ENCODE measurements around the gene JAKMIP1.

The JAKMIP1 gene

DNA sequence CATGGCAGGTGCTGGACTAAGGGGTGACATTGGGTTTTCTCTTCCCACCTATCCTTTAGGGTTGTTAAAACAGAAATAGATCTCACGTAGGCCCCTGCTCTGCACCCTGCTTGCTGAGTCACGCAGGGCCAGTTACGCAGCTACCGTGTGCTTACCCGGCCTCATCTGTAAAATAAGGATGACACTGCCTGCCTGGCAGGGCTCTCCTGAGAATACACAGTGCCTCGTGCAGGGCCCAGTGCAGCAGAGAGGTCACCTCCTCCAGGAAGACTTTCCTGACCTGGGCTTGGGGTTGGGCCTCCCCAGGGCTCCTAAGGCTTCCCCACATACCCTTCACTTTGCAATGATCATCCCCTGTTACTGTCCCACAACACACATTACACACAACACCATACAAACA, 33.6 kb upstream of the JAKMIP1 start:
- no peak for TF ChIP-seq JUND (IDR thresholded peaks at IDR 0.05; ENCODE audit: low read depth)
- in situ Hi-C loops (cut with HindIII; ENCODE audit: low pct_unique_long_range_greater_than_20kb, low sequenced_read_pairs): no loop called here
- DNase-seq (ENCODE audit: low read depth in 1 of 2, low spot score in 1 of 2): no peak

DNA sequence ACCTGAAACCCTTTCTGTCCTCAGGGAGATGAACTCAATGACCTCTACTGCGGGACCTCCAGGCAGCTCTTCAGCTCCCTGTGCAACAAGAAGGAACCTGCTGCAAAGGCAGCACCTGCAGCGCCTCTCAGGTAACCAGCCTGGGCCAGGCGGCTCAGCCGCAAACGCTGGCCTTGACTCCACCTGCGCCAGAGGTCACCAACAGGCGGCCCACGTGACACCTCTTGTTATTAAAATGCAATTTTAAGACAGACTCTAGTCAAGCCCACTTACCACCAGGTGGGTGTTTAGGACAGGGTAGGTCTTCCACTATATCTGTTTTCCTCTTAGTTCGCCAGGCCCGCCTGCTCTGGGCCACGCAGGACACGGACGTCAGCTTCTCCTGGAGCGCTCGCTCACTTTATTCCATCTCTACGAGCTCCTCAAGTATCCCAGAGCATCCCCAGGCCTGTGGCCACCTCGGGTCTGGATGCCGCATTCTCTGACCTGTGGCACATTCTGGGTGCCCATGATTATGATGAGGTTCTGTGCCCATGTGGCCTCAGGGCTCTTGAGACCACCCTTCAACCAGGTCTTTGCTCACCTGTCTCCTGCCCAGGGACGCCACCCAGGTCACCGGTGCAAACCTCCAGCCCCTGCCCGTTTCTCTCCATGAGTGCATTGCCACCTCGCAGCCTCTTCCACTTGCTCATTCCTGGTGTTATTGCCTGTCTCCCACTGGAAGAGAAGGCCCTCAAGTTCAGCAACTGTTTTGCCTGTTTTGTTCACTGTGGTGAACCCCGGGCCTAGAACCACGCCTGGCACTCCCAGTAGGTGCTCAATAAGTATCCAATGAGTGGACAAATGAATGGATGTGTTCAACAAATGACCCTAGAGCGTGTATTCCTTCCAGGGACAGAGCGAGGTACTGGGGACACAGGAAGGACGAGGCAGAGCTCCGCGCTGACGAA, 32.8 kb upstream of the JAKMIP1 start:
- no peak for DNase-seq (ENCODE audit: low read depth in 1 of 2, low spot score in 1 of 2)
- in situ Hi-C loops (cut with HindIII; ENCODE audit: low pct_unique_long_range_greater_than_20kb, low sequenced_read_pairs): no loop called here
- TF ChIP-seq JUND (IDR thresholded peaks at IDR 0.05; ENCODE audit: low read depth): no peak

DNA sequence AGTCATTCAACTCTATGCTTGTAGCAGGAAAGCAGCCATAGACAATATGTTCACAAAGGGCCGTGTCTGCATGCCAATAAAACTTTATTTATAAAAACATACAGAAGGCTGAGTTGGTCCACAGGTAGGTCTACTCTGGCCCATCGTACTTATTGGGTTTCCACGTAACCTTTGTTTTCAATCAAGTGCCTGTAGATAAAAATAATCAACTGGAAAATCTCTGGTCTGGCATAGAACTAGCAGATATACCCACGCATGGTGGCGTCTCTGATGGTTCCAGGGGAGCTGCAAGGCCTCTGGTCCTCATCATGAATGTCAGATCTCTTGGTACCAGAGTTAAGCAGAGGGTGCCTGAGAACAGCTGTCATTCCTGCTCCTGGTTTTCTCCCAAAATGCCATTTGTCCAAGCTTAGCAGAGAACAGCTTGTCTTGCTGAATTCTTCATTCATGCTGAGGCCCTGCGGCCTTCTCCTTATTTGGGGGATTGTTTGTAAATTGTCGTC, 31.4 kb upstream of the JAKMIP1 start:
- no peak for DNase-seq (ENCODE audit: low read depth in 1 of 2, low spot score in 1 of 2)
- TF ChIP-seq JUND (IDR thresholded peaks at IDR 0.05; ENCODE audit: low read depth): no peak
- in situ Hi-C loops (cut with HindIII; ENCODE audit: low pct_unique_long_range_greater_than_20kb, low sequenced_read_pairs): no loop called here

DNA sequence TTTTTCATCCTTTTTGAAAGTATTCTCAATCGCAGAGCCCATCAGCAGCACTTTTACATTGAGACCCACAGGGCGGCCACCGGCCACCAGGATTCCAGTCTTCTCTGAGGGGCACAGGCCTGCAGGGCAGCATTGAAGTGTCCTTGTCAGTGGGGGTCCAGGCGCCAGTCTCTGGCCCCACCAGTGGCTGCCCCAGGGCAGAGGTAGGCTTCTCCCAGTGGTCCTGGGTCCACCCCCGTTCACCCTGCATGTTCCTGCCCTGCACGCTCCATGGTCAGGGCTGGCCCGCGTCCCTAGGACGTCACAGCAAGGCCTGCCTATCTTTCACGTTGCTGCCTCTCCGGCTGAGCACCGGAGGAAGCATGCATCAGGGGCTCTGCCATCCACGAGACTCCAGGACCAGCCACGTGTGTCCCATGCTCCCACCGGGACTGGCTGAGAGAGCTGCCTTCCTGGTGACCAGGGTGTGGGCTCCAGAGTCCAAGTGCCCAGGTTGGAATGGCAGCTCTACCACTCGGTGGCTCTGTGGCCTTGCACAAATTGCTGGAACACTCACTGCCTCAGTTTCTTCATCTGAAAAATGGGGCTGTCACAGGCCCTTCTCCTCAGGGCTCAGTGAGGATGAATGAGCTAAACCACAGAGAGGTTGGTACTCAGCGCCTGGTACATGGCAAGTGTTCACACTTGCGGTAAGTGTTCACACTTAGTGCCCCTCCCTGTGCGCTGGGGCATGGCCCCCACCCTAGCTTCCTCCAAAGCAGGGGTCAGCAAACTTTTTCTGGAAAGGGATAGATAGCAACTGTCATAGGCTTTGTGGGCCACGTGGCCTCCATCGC, 30.7 kb upstream of the JAKMIP1 start:
- DNase-seq (ENCODE audit: low read depth in 1 of 2, low spot score in 1 of 2): no peak
- in situ Hi-C loops (cut with HindIII; ENCODE audit: low pct_unique_long_range_greater_than_20kb, low sequenced_read_pairs): no loop called here
- TF ChIP-seq JUND (IDR thresholded peaks at IDR 0.05; ENCODE audit: low read depth): no peak

DNA sequence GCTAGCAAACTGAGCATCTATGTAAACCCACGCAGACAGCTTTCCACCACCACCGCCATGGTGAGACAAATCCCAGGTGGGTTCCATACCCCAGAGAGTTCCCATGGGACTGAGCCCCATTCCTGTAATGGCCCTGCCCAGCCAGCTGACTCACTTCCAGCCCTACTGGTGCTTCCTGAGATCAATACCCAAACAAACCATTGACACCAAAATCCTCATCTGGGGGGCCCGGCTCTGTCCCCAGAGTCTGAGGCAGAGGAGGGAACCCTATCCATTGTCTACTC, 30.1 kb upstream of the JAKMIP1 start:
- DNase-seq (ENCODE audit: low read depth in 1 of 2, low spot score in 1 of 2): no peak
- TF ChIP-seq JUND (IDR thresholded peaks at IDR 0.05; ENCODE audit: low read depth): no peak
- in situ Hi-C loops (cut with HindIII; ENCODE audit: low pct_unique_long_range_greater_than_20kb, low sequenced_read_pairs): no loop called here

DNA sequence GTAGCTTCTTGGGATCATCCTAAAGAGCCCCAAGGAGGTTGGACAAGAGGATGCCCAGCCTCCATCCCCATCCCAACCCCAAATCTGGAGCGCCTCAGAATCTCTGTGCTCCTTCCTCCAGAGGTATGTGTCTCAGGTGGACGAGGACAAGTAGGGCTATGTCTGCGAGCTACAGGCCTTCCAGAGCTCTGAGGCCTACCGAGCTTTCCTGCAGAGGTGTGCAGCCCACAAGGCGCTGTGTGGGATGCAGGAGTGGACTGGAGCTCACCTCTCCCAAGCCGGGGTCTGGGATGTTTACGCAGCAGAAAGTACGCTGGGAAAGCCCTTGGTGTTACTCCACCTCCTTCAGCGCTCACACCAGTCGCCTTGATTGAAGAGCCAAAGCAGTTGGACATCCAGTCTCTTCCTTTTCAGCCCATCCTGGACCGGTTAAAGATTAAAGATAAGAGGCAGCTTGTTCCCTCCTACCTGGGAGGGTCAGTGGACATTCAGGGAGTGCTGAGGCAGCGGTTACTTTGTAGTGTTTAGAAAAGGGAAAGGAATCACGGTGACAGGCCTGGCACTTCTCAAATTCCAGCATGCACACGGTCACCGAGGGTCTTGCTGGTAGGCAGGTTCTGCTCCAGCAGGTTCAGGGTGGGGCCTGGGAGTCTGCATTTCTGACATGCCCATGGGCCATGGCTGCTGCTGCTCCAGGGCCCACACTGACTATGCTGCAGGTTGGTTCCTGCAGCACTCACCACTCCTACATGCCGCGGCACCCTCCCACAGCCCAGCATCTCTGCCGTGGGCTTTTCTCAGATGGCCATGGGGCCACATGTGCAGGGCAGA, 29.5 kb upstream of the JAKMIP1 start:
- in situ Hi-C loops (cut with HindIII; ENCODE audit: low pct_unique_long_range_greater_than_20kb, low sequenced_read_pairs): no loop called here
- TF ChIP-seq JUND (IDR thresholded peaks at IDR 0.05; ENCODE audit: low read depth): no peak

DNA sequence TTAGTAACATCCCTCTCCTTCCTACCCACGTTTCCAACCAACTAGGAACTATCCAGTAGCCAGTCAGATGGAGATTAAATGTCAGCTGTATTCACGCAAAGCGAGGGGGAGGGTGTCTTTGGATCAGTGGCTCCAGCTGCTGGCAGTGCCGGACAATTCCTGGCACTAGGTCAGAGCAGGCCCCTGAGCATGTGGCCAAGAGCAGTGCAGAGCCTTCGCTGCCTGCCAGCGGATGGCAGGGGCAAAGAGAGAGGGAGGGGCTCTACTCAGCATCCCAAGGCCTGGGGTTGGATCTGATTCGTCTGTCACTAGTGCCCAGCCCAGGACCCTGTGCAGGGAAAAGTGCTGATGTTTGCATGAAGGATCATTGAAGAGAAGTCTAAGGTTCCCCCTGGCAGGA, 28.7 kb upstream of the JAKMIP1 start:
- in situ Hi-C loops (cut with HindIII; ENCODE audit: low pct_unique_long_range_greater_than_20kb, low sequenced_read_pairs): no loop called here
- no peak for DNase-seq (ENCODE audit: low read depth in 1 of 2, low spot score in 1 of 2)
- no peak for TF ChIP-seq JUND (IDR thresholded peaks at IDR 0.05; ENCODE audit: low read depth)

More for the DNA sequence above, 29.5 kb upstream of the JAKMIP1 start:
- no peak for DNase-seq (ENCODE audit: low read depth in 1 of 2, low spot score in 1 of 2)

DNA sequence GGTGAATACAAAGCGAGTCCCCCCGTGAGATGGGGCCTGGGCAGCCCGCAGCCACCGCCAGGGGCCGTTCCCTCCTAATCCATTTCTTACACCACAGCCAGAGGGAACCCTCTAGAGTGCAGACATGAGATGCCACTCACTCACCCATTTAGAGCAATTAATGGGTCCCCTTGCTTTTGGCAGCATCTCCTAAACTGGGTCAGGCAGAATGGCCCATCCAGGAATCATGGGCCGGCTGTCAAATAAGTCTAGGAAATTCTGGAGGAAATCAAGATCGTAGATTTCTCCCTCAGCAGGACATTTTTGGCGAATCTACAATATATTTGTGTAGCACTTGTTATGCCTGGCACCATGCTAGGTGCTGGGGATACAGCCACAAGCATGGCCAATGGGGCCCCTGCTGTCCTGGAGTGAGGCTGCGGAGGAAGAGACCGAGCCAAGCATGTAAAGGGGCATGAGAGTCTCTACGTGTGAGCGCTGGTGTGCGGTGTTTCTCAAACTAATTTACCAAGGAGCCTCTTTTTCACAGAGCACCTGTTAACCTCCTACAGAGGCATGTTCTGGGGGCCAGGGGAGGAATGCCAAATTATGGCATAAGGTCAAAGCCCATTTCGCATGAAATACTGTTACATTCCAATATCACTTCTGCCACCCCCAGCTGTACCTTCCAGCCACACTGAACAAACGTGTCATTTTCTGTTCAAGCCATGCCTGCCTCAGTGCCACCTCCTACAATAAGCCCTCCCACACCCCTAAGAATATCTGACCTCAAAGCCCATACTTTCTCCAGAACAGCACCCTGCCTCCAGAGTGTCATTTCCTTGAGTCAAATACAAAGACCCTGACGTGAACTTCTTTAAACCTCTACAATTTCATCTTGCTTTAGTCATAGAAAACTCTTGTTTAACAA, 28.1 kb upstream of the JAKMIP1 start:
- DNase-seq (ENCODE audit: low read depth in 1 of 2, low spot score in 1 of 2): no peak

DNA sequence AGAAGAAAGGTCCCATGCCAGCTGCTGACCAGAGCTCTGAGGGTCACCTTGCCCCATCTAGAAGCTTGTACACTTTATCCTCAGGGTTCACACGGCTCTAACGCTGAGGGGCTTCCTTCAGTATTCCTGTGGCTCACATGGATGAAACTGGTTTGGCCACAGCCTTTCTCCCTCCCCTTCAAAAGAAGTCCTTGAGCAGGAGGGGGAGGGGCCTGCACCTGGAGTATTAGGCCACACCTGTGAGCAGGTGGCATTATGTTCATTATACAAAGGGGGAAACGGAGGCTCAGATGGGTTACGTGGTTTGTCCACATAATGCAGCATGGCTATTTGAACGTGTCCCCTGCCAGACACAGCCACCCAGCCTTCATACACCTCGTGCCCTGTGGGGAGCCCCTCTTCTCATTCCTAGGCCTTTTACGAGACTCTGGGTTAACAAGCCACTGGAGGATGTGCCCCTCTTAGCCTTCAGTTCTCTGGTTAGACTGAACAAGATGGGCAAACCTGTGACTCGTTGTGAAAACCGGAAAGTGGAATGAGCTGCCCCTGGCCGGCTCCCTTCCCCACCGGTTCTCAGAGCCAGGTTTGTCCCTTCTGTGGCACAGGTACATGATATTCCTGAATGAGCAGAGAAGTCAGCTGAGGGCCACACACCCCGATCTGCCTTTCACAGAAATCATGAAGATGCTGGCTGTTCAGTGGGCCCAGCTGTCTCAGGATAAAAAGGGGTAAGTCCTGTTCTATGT, 27.2 kb upstream of the JAKMIP1 start:
- DNase-seq (ENCODE audit: low read depth in 1 of 2, low spot score in 1 of 2): no peak
- no peak for TF ChIP-seq JUND (IDR thresholded peaks at IDR 0.05; ENCODE audit: low read depth)
- in situ Hi-C loops (cut with HindIII; ENCODE audit: low pct_unique_long_range_greater_than_20kb, low sequenced_read_pairs): no loop called here

More for the DNA sequence above, 28.1 kb upstream of the JAKMIP1 start:
- TF ChIP-seq JUND (IDR thresholded peaks at IDR 0.05; ENCODE audit: low read depth): no peak
- in situ Hi-C loops (cut with HindIII; ENCODE audit: low pct_unique_long_range_greater_than_20kb, low sequenced_read_pairs): no loop called here

DNA sequence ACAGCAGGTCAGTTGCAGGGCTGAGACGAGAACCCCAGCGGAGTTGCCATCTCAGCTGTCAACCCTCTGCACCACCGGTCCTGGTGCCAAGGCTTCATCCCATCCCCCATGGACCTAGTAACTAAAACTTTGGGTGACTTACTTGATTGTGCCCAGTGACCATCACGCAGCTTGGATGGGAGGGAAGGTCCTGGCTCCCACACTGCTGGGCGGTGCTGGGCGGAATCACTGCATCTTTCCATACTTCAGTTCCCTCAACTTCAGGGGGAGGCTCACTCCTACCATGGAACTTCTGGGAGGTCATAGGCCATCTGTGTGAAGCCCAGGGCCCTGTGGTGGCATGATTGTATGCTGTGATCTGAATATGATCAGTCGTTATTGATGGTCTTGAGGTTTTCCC, 26.2 kb upstream of the JAKMIP1 start:
- no peak for TF ChIP-seq JUND (IDR thresholded peaks at IDR 0.05; ENCODE audit: low read depth)
- in situ Hi-C loops (cut with HindIII; ENCODE audit: low pct_unique_long_range_greater_than_20kb, low sequenced_read_pairs): no loop called here
- no peak for DNase-seq (ENCODE audit: low read depth in 1 of 2, low spot score in 1 of 2)

DNA sequence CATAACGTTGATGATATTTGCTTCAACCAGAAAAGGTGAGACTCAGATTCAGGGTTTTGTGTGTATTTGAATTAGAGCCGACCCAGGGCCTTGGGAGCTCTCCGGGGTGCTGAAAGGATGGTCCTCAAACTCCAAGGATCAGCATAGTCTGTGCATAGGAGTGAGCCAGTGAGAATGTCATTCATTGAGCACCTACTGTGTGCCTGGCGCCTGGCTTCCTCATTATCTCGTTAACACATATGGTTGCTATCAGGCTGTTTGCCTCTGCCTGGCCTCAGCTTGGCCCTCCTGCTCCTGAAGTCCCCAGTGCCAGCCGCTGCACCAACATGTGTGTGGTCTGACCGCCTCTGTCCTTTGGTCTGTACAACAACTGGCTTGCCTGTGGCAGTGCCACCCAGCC, 25.1 kb upstream of the JAKMIP1 start:
- in situ Hi-C loops (cut with HindIII; ENCODE audit: low pct_unique_long_range_greater_than_20kb, low sequenced_read_pairs): no loop called here
- no peak for TF ChIP-seq JUND (IDR thresholded peaks at IDR 0.05; ENCODE audit: low read depth)
- peak; percentile 76 to 89 for DNase-seq (ENCODE audit: low read depth in 1 of 2, low spot score in 1 of 2)
